GM12878 (cell line): ENCODE measurements around the gene R3HDM1. TPM values are rescaled to one million over a fixed set of nuclear protein-coding genes. Genes with fewer than 3 reads are reported as not detected.

Source experiments
- ATAC-seq: fragments of 200-7000 bp; cut with Tn5 transposase; 3 replicates; pipeline ENCODE4 v1.9.1; 2020; ENCODE audit warnings: mild to moderate bottlenecking, moderate library complexity
- BruUV-seq: library from RNA; stranded (reverse); fragments of 400-500 nt; replicated peaks from 2 replicates; lab custom pipeline; 2021; lab: Mats Ljungman, UMichigan
- CTCF ChIA-PET: fragments of 300-600 bp; sonication (Branson Sonifier 250); formaldehyde crosslinking; extraction: SDS; loops from one replicate; lab custom pipeline; 2021; ENCODE audit warnings: inconsistent platforms; lab: Yijun Ruan, JAX
- POLR2A ChIA-PET: fragments of 350-600 bp; formaldehyde crosslinking; extraction: SDS; loops from one replicate; lab custom pipeline; 2021; ENCODE audit warnings: inconsistent platforms; lab: Charles Lee
- RAD21 ChIA-PET: fragments of 300-600 bp; sonication (Branson Sonifier 250); formaldehyde crosslinking; loops from one replicate; lab custom pipeline; 2023; ENCODE audit warnings: antibody characterized with exemption; ENCODE audit not compliant: unreplicated experiment; lab: Charles Lee
- SMC1A ChIA-PET: fragments of 300-600 bp; sonication (Branson Sonifier 250); formaldehyde crosslinking; loops from one replicate; lab custom pipeline; 2023; ENCODE audit not compliant: unreplicated experiment, uncharacterized antibody; lab: Charles Lee
- DNase-seq: peaks from one replicate; pipeline ENCODE4 v3.0.0-alpha.2; 2011; ENCODE audit warnings: low read depth, low spot score
- FAIRE-seq: peaks from 3 replicates; lab custom pipeline; 2011; peaks lifted over from hg19 to GRCh38; lab: Jason Lieb, UNC
- H2AFZ ChIP-seq: 2 replicates; pipeline ENCODE4 v1.6.0; 2011; ENCODE audit warnings: low read depth, low read length, control low read depth; ENCODE audit not compliant: control insufficient read depth
- H3K27ac ChIP-seq: 2 replicates; pipeline ENCODE4 v1.5.1; 2011; ENCODE audit warnings: control low read depth; ENCODE audit not compliant: control insufficient read depth, insufficient read depth
- H3K27me3 ChIP-seq, 2 experiments: replicated peaks in 1 of 2; 2 replicates each; pipeline versions ENCODE4 v1.6.0 to v1.6.1; 2011; ENCODE audit warnings: low read length in 1 of 2; ENCODE audit not compliant: control insufficient read depth in 2 of 2, insufficient read depth in 2 of 2
- H3K36me3 ChIP-seq, 2 experiments: 2 replicates each; pipeline ENCODE4 v1.5.1; 2011; ENCODE audit warnings: low read length in 1 of 2; ENCODE audit not compliant: control insufficient read depth in 2 of 2, insufficient read depth in 2 of 2
- H3K4me1 ChIP-seq: 2 replicates; pipeline ENCODE4 v1.6.1; 2011; ENCODE audit warnings: mild to moderate bottlenecking, low read length, moderate library complexity, mixed read lengths; ENCODE audit not compliant: control insufficient read depth, insufficient read depth
- H3K4me2 ChIP-seq: 2 replicates; pipeline ENCODE4 v1.6.0; 2011; ENCODE audit warnings: control low read depth; ENCODE audit not compliant: control insufficient read depth, insufficient read depth
- H3K4me3 ChIP-seq: fragments of 200-600 bp; sonication (generic); 2 replicates; pipeline ENCODE4 v1.5.1; 2016
- H3K79me2 ChIP-seq: 2 replicates; pipeline ENCODE4 v1.6.0; 2011; ENCODE audit warnings: low read length; ENCODE audit not compliant: control insufficient read depth, insufficient read depth
- H3K9ac ChIP-seq: 2 replicates; pipeline ENCODE4 v1.8.0; 2011; ENCODE audit warnings: low read length, control low read depth, mixed read lengths; ENCODE audit not compliant: control insufficient read depth, insufficient read depth
- H3K9me3 ChIP-seq: replicated peaks from 3 replicates; pipeline ENCODE4 v1.5.1; 2011; ENCODE audit warnings: mild to moderate bottlenecking, low read length; ENCODE audit not compliant: control insufficient read depth, insufficient read depth
- H4K20me1 ChIP-seq: 2 replicates; pipeline ENCODE4 v1.6.0; 2011; ENCODE audit not compliant: control insufficient read depth, insufficient read depth
- ATF7 ChIP-seq: fragments of 450-650 bp; IDR thresholded peaks from 2 replicates; pipeline ENCODE4 v1.6.1; 2016; ENCODE audit warnings: low read depth, mild to moderate bottlenecking
- GABPA ChIP-seq: IDR thresholded peaks from 2 replicates; pipeline ENCODE4 v1.6.1; 2014; ENCODE audit warnings: antibody characterized with exemption, low read depth, mild to moderate bottlenecking, inconsistent platforms
- IKZF1 ChIP-seq: fragments of 450-650 bp; conservative IDR thresholded peaks from 2 replicates; pipeline ENCODE4 v1.6.1; 2017; ENCODE audit warnings: antibody characterized with exemption, mild to moderate bottlenecking
- KLF5 ChIP-seq: fragments of 450-650 bp; IDR thresholded peaks from 2 replicates; pipeline ENCODE4 v1.6.1; 2014; ENCODE audit warnings: mild to moderate bottlenecking; ENCODE audit not compliant: partially characterized antibody
- PBX3 ChIP-seq: IDR thresholded peaks from 2 replicates; pipeline ENCODE4 v1.6.1; 2011; ENCODE audit warnings: mild to moderate bottlenecking, low read depth, low read length, moderate library complexity; ENCODE audit not compliant: insufficient replicate concordance
- PKNOX1 ChIP-seq: fragments of 450-650 bp; IDR thresholded peaks from 2 replicates; pipeline ENCODE4 v1.6.1; 2016; ENCODE audit warnings: mild to moderate bottlenecking
- RAD51 ChIP-seq: fragments of 450-650 bp; IDR thresholded peaks from 2 replicates; pipeline ENCODE4 v1.6.1; 2016; ENCODE audit warnings: moderate library complexity, mild to moderate bottlenecking, inconsistent platforms
- RUNX3 ChIP-seq: IDR thresholded peaks from 2 replicates; pipeline ENCODE4 v1.6.1; 2012; ENCODE audit warnings: low read length, inconsistent platforms
- SUZ12 ChIP-seq: fragments of 200-600 bp; sonication (generic); IDR thresholded peaks from one replicate; pipeline ENCODE4 v1.6.1; 2018; ENCODE audit warnings: antibody characterized with exemption, mild to moderate bottlenecking; ENCODE audit not compliant: unreplicated experiment
- TCF12 ChIP-seq: IDR thresholded peaks from 2 replicates; pipeline ENCODE4 v1.6.1; 2011; ENCODE audit warnings: low read depth, mild to moderate bottlenecking, low read length
- ZNF384 ChIP-seq: IDR thresholded peaks from 2 replicates; pipeline ENCODE4 v1.6.1; 2012; ENCODE audit warnings: low read depth, mild to moderate bottlenecking, low read length, improper control_type of control experiment, borderline replicate concordance
- WGBS: methylation state at CpG from one replicate; pipeline ENCODE4 v1.1.6; 2016; ENCODE audit warnings: low lambda C conversion rate; ENCODE audit not compliant: insufficient replicate concordance, insufficient coverage; ENCODE audit errors: missing lambda C conversion rate; 5-methylcytosine and 5-hydroxymethylcytosine counted together
- in situ Hi-C: fragments of 300-500 bp; cut with MboI; formaldehyde crosslinking; loops from 9 replicates; pipeline ENCODE4 v1.14.3; 2018; ENCODE audit warnings: mixed read lengths
- intact Hi-C: fragments of 100-400 bp; cut with micrococcal nuclease; formaldehyde crosslinking; loops from one replicate; pipeline ENCODE4 v1.14.2; 2022; ENCODE audit not compliant: unreplicated experiment
- polyA plus RNA-seq, 11 experiments: library from polyadenylated mRNA; depleted of rRNA in 4 of 11; unstranded in 6 of 11; stranded (reverse) in 5 of 11; fragments of >200 nt; fragmentation: Nextera tagmentation in 4 of 11; fragmentation: Illumina TruSeq in 1 of 11; extraction: Ambion mirVana in 4 of 11; extraction: Trizol in 1 of 11; gene quantifications; 1 replicate in 1 of 11; 2 replicates in 10 of 11; pipeline versions ENCODE4 v1.2.1 to v1.2.3, GENCODE V29; 2011 to 2016; ENCODE audit warnings: inconsistent platforms in 2 of 11, missing spikeins in 2 of 11, low read depth in 1 of 11
- total RNA-seq, 4 experiments: library from RNA; depleted of rRNA in 3 of 4; stranded (reverse); fragments of >200 nt in 3 of 4; fragmentation: Illumina TruSeq in 1 of 4; extraction: Trizol in 1 of 4; gene quantifications; 2 replicates each; pipeline versions ENCODE4 v1.2.1 to v1.2.3, GENCODE V29; 2013 to 2021
- TF ChIP-seq, protein P1 (sequence below): fragments of 450-650 bp; IDR thresholded peaks from 2 replicates; pipeline ENCODE4 v1.6.1; 2016; ENCODE audit warnings: mild to moderate bottlenecking

R3HDM1 gene
- total and polyA plus RNA-seq, 10 of the 15 experiments (the other 5 are each of a cell fraction or from before 2014, with no cell fraction given): 16.8 to 89.6 (median 47.7) TPM

GRCh38 chr2:135615404-135615803 lies 84.1 kb downstream of the R3HDM1 start:
- ATAC-seq (peak; percentile 83), FAIRE-seq (peak; percentile 76), DNase-seq (peak; percentile 24)
- no peaks in the 10 kb centered on the region for H3K9me3 ChIP-seq
- no peaks in the 10 kb centered on the region; a peak in 1 of 4 replicates for H3K36me3 ChIP-seq
- POLR2A ChIA-PET: no interaction called here
- RAD21 ChIA-PET: no interaction called here
- peaks cover 14% of the 10 kb centered on the region for H3K4me1 ChIP-seq
- no peak overlapping the region for H2AFZ ChIP-seq
- intact Hi-C loops: no loop called here
- no peaks in the 10 kb centered on the region for H3K27me3 ChIP-seq
- H3K79me2 ChIP-seq: no peaks in the 10 kb centered on the region
- H4K20me1 ChIP-seq: no peaks in the 10 kb centered on the region
- H3K4me3 ChIP-seq: no peak overlapping the region
- BruUV-seq: no TSS peak
- WGBS: 100% methylated on average over 3 of the region's 3 CpGs
- TF ChIP-seq TCF12 (no peak), RAD51 (0 out of 2 replicates have a peak, but pooled peaks have one; percentile 20), ZNF384 (no peak), KLF5 (no peak), IKZF1 (0 out of 2 replicates have a peak, but pooled peaks have one; percentile 13), PKNOX1 (peak; percentile 94), RUNX3 (peak; percentile 32; the same call in 1 of the 2 replicates), ATF7 (no peak), GABPA (no peak), SUZ12 (no peak), PBX3 (peak; percentile 87)
- TF ChIP-seq, protein P1, sequence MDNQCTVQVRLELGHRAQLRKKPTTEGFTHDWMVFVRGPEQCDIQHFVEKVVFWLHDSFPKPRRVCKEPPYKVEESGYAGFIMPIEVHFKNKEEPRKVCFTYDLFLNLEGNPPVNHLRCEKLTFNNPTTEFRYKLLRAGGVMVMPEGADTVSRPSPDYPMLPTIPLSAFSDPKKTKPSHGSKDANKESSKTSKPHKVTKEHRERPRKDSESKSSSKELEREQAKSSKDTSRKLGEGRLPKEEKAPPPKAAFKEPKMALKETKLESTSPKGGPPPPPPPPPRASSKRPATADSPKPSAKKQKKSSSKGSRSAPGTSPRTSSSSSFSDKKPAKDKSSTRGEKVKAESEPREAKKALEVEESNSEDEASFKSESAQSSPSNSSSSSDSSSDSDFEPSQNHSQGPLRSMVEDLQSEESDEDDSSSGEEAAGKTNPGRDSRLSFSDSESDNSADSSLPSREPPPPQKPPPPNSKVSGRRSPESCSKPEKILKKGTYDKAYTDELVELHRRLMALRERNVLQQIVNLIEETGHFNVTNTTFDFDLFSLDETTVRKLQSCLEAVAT: no peak
- H3K9ac ChIP-seq: no peak overlapping the region
- in situ Hi-C loops: no loop called here
- SMC1A ChIA-PET: no interaction called here
- no peak overlapping the region for H3K27ac ChIP-seq
- no peak overlapping the region for H3K4me2 ChIP-seq
- CTCF ChIA-PET: no interaction called here
